ENCODE measurements around the gene GJE1.

Gene GJE1

GRCh38 chr6:142173980-142174379, 41.3 kb downstream of the GJE1 start:
- Histone ChIP-seq H3K27ac (ENCODE audit: low read depth, low read length) (no peak overlapping the region), H3K27me3 (ENCODE audit: control insufficient read depth, low read length) (no peaks in the 10 kb centered on the region)
- TF ChIP-seq CTCF (IDR thresholded peaks at IDR 0.05; ENCODE audit: low read depth, low read length, poor library complexity, severe bottlenecking) = no peak
- no peak for TF ChIP-seq EZH2phosphoT487 (IDR thresholded peaks at IDR 0.05; ENCODE audit: borderline replicate concordance, low read length)

GRCh38 chr6:142174703-142175102, 42.0 kb downstream of the GJE1 start:
- no peak for TF ChIP-seq CTCF (IDR thresholded peaks at IDR 0.05; ENCODE audit: low read depth, low read length, poor library complexity, severe bottlenecking)
- no peak for TF ChIP-seq EZH2phosphoT487 (IDR thresholded peaks at IDR 0.05; ENCODE audit: borderline replicate concordance, low read length)
- Histone ChIP-seq H3K27me3 (ENCODE audit: control insufficient read depth, low read length) (no peaks in the 10 kb centered on the region), H3K9me3 (ENCODE audit: control insufficient read depth, insufficient read depth, low read length) (no peaks in the 10 kb centered on the region), H3K4me2 (ENCODE audit: low read length) (no peak overlapping the region), H3K9me2 (replicated peaks; ENCODE audit: control insufficient read depth, low read length) (no peaks in the 10 kb centered on the region), H3K36me3 (ENCODE audit: control insufficient read depth, low read length) (peaks cover 60% of the 10 kb centered on the region), H3K4me3 (ENCODE audit: low read length) (no peak overlapping the region), H3F3A (ENCODE audit: control insufficient read depth, insufficient read depth) (no peaks in the 10 kb centered on the region), H3K4me1 (ENCODE audit: control insufficient read depth, low read length) (no peaks in the 10 kb centered on the region), H3K79me2 (ENCODE audit: control insufficient read depth, low read length) (no peaks in the 10 kb centered on the region), H4K20me1 (ENCODE audit: control insufficient read depth, insufficient read depth, low read depth, low read length) (no peaks in the 10 kb centered on the region), H3K27ac (ENCODE audit: low read depth, low read length) (no peak overlapping the region)

More at GRCh38 chr6:142173980-142174379, 41.3 kb downstream of the GJE1 start:
- H3F3A ChIP-seq (ENCODE audit: control insufficient read depth, insufficient read depth) = no peaks in the 10 kb centered on the region
- H3K4me2 ChIP-seq (ENCODE audit: low read length) = no peak overlapping the region
- no peaks in the 10 kb centered on the region for H4K20me1 ChIP-seq (ENCODE audit: control insufficient read depth, insufficient read depth, low read depth, low read length)
- H3K9me3 ChIP-seq (ENCODE audit: control insufficient read depth, insufficient read depth, low read length) = no peaks in the 10 kb centered on the region
- H3K36me3 ChIP-seq (ENCODE audit: control insufficient read depth, low read length) = peaks cover 61% of the 10 kb centered on the region
- H3K79me2 ChIP-seq (ENCODE audit: control insufficient read depth, low read length) = no peaks in the 10 kb centered on the region
- no peaks in the 10 kb centered on the region for H3K9me2 ChIP-seq (replicated peaks; ENCODE audit: control insufficient read depth, low read length)
- H3K4me3 ChIP-seq (ENCODE audit: low read length) = no peak overlapping the region
- no peaks in the 10 kb centered on the region for H3K4me1 ChIP-seq (ENCODE audit: control insufficient read depth, low read length)

GRCh38 chr6:142178129-142178528, 45.4 kb downstream of the GJE1 start:
- Histone ChIP-seq H4K20me1 (ENCODE audit: control insufficient read depth, insufficient read depth, low read depth, low read length) (no peaks in the 10 kb centered on the region), H3K4me3 (ENCODE audit: low read length) (no peak overlapping the region), H3K4me2 (ENCODE audit: low read length) (no peak overlapping the region), H3K4me1 (ENCODE audit: control insufficient read depth, low read length) (no peaks in the 10 kb centered on the region), H3K27ac (ENCODE audit: low read depth, low read length) (no peak overlapping the region), H3K36me3 (ENCODE audit: control insufficient read depth, low read length) (peaks cover 30% of the 10 kb centered on the region), H3K9me2 (replicated peaks; ENCODE audit: control insufficient read depth, low read length) (no peaks in the 10 kb centered on the region), H3F3A (ENCODE audit: control insufficient read depth, insufficient read depth) (no peaks in the 10 kb centered on the region), H3K27me3 (ENCODE audit: control insufficient read depth, low read length) (no peaks in the 10 kb centered on the region), H3K79me2 (ENCODE audit: control insufficient read depth, low read length) (no peaks in the 10 kb centered on the region), H3K9me3 (ENCODE audit: control insufficient read depth, insufficient read depth, low read length) (no peaks in the 10 kb centered on the region)
- TF ChIP-seq CTCF (IDR thresholded peaks at IDR 0.05; ENCODE audit: low read depth, low read length, poor library complexity, severe bottlenecking) (no peak), EZH2phosphoT487 (IDR thresholded peaks at IDR 0.05; ENCODE audit: borderline replicate concordance, low read length) (no peak)

Measured in DOHH2 (cell line).